ENCODE measurements around the gene SH3RF1. TPM values are rescaled to one million over a fixed set of nuclear protein-coding genes. Genes with fewer than 3 reads are reported as not detected.

SH3RF1 gene
- polyA plus RNA-seq, 5 donors, result 18.7 to 20.9 (median 19.0) TPM

DNA sequence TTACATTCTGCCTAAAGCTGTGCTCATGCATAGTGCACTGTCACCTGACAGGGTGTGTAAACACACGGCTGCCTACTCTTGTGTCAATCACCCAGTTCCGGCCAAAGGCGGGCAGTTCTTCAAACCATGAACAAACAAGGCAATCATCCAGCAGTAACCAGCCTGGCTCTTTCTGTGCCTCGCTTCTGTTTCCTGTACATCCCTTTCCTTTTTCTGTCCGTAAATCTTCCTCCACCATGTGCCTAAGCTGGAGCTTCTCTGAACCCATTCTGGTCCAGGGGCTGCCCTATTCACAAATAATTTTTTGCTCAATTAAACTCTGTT lies 199.9 kb downstream of the SH3RF1 start:
- DNase-seq, result no peak

DNA sequence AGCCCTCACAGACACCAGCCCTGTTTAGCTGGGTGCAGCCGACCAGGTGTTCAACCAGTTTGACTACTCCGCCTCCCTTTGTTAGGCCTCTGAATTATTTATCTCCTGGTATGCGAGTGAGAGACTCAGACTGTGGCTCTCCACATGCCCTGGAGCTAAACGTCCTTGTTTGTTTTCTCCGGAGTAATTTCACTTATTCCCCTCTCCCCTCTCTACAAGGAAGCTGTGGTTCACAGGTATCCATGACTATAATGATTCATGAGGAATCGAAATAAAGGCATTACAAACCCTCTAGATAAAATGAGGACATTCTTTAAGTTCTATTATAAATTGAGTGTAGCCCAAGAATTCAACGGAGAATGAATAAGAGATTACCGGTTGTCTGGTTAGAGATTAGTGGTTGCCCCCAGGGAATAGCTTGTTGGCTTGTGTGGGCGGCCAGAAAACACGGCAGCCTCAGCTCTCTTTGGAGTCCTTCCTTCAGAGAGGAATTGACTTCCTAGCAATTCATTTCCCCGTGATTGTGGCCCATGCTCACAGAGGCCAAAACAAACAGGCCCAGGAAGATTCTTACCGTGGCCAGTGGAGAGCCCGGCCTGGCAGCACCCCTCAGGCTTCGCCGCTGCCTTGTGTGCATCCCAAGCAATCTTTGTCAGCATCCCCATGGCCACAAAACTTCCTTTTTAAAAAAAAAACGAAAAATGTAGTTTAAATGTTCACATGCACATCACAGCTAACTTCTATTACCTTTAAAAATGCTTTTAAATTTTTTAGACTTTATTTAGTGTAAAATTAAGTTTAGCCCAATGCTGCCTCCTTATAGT lies 200.5 kb downstream of the SH3RF1 start:
- DNase-seq, result no peak

DNA sequence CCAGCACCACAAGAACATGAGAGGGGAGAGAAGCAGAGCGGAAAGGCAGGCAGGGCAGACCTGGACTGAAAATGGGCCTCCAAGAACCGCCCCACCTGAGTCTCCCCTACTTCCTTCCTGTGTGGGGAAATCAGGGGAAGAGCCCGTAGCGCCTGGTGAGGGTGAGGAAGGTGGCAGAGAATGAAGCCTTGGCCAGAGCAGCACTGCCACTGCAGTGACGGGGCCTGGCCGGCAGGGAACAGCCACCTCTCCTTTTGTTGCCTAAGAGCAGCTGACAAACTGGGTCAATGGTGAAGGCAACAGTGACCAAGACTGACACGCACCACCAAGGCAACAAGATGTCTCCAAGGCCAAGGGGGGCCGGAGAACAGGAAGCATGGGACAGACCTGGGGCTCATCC lies 202.3 kb downstream of the SH3RF1 start:
- DNase-seq, result no peak

DNA sequence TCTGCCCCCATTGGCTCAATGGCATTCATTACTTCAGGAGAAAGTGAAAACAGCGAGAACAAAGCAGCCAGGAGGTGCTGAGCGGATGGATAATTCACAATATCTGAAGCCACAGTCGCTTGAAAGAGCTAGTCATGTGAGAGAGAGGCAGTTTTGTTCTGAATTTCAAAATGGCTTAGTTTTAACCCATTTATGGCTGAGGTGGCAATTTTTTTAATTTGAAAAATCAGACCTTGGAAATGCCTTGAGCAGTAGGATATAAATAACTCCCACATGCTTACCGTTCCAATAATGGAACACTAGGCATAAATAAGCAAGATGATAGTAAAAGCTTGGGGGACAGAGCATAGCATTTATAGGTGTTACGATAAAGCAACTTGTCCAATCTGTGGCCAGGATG lies 203.8 kb downstream of the SH3RF1 start:
- DNase-seq, result no peak

DNA sequence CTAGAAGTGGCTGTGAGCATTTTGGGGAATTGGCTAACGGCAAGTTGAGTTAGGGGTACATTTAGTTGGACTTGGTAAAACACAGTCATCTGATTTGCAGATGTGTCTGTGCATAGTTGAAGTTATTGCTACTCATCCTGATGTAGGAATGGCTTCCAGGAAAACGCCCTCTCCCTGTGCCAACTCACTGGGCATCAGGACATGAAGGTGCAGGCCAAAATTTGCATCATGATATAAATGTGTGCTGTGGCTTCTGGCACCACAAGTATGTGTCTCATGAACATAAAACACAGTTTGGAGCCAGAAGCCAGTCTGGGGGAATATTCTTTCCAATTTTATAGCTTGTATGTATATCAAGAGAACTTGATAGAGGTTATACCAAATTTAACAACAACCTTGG lies 206.5 kb downstream of the SH3RF1 start:
- no peak for DNase-seq

DNA sequence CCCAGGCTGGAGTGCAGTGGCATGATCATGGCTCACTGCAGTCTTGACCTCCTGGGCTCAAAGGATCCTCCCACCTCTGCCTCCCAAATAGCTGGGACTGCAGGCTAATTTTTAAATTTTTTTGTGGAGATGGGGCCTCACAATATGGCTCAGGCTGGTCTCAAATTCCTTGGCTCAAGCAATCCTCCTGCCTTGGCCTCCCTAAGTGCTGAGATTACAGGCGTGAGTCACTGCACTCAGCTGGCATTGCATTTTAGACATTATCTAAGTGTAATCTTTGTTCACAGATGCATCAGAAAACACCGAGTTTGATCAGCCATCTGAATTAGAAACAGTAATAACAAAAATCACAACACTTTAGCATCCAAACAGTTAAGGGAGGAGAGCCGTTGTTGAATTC lies 207.3 kb downstream of the SH3RF1 start:
- no peak for DNase-seq

DNA sequence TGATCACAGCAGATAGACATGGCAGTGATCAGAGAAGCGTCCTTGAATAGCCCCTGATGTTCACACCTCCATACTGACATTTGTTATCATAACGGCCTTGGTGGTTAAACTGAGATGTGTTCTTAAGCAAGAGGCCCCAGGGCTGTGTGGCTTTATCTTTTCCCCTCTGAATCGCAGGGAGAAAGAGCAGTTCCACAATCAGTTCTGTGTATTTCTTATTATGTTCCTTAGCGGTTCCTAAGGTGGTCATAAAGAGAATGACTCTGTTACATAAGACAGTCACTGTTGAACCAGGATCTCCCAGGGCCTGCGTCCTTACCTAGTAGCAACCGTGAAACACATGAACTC lies 207.9 kb downstream of the SH3RF1 start:
- no peak for DNase-seq

DNA sequence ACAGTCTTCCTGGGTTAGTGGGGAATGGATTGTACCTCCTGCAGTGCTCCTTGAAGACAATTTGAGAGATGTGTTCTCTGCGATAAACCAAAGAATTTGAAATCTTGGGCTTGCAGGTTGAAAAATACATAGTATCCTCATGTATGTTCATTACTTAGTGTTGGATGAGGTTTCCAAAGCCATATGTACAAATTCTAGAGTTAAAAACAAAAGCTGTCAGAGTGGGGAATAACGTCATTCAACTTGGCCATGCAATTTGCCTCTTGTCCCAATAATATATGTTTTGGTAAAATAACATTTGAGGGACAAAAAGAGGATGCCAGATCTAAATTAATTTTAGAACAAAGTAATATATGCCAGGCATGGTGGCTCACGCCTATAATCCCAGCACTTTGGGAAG lies 209.4 kb downstream of the SH3RF1 start:
- DNase-seq, result no peak

DNA sequence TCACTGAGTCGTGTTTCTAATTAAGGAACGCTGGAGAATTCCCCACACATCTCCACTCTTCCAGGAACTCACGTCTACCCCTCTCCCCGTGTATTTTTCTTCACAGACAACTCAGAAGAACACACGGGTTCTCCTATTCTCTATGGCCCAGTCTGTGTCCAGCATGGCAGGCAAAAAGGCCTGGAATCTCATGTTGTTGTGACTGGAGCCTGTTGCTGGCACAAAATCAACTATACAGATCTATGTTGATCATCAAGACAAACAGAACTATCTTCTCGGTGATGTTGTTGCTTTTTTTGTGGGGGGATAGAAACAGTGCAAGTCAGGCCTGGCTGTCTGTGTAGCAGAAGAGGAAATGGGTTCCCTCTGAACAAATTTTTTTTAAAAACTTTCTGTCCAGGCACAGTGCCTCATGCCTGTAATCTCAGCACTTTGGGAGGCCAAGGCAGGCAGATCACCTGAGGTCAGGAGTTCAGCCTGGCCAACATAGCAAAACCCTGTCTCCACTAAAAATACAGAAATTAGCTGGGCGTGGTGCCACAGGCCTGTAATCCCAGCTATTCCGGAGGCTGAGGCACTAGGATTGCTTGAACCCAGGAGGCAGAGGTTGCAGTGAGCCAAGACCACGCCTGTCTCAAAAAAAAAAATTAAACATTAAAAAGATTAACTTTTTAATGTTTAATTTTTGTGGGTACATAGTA lies 210.2 kb downstream of the SH3RF1 start:
- DNase-seq, result no peak

DNA sequence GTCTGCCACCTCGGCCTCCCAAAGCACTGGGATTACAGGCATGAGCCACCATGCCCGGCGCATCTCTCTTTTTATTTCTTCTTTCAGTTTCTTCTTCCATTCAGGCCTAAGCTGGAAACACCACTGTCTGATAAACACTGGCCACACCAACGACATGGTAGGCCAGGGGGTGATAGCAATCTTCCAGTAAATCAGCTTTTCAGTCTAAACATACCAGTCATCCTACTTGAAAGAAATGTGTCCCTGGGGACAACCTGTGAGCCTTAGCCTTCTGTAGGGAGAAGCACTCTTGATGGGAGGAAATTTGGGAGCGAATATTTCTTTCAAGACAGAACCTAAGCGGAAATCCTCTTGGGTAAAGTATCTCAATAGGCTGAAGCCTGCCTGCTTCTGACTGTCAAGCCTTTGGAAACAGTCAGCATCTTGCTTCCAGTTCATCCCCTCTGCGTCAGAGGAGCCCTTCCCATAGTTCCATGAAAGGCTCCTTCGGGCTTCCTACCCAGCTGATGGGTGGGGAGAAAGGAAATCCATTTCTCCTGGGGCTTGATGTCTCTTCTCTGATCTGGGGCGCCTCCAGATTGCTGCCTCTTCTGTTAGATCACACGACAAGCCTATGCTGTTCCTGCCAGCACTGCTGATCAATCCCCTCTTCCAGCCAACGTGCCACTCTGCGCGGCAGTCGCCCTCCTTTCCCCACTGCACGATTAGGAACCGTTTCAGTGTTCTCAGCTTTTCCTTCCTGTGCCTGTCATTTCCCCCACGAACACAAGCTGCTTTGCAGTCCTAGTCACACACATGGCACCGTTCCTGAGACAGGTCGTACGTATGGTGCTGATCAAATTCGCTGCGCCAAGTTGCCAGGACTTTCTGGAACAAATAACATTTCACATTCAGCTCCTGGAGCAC lies 211.2 kb downstream of the SH3RF1 start:
- DNase-seq, result no peak

DNA sequence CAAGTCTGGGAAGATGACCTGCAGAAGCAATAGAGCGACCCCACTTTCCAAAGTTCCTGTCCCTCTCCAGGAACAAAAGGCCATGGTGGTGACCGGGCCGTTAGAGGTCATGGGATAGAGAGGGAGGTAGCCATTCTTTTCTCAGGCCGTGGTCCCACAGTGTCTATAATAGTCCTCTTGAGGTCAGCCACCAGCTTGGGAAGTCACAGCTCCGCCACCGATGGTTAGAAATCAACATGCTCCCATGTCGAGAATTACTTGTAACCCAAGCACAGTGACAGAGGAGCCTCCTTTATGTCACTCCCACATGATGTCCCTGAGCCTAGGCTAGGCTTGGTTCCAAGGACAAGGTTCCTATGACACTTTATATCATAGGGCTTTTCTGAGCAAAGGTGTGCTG lies 212.4 kb downstream of the SH3RF1 start:
- no peak for DNase-seq

DNA sequence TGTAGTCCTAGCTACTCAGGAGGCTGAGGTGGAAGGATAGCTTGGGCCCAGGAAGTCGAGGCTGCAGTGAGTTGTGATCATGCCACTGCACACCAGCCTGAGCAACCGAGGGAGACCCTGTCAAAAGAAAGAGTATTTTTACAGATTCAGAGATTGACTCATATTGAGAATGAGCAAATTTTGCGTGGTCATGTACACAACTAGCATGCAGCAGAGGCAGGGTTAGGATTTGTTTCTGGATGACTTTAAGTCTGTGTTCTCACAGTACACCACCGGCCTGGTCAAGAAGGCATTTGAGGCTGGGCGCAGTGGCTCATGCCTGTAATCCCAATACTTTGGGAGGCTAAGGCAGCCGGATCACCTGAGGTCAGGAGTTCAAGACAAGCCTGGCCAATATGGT lies 215.9 kb downstream of the SH3RF1 start:
- DNase-seq, result no peak

DNA sequence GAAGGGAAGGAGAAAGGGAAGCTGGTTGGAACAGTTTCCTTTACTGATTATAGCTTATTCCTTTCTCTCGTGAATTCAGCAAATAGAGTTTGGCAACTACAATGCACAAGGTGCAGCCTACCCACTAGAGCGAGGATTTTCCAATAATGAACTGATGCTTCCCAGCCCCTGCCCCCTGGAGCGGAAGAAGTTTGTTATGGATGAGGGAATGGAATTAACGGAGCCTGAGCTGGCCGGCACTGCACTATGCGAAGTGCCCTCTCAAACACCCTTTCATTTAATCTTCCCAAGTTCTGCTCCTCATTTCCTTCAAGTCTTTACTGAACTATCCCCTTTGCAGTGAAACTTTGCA lies 218.2 kb downstream of the SH3RF1 start:
- no peak for DNase-seq

DNA sequence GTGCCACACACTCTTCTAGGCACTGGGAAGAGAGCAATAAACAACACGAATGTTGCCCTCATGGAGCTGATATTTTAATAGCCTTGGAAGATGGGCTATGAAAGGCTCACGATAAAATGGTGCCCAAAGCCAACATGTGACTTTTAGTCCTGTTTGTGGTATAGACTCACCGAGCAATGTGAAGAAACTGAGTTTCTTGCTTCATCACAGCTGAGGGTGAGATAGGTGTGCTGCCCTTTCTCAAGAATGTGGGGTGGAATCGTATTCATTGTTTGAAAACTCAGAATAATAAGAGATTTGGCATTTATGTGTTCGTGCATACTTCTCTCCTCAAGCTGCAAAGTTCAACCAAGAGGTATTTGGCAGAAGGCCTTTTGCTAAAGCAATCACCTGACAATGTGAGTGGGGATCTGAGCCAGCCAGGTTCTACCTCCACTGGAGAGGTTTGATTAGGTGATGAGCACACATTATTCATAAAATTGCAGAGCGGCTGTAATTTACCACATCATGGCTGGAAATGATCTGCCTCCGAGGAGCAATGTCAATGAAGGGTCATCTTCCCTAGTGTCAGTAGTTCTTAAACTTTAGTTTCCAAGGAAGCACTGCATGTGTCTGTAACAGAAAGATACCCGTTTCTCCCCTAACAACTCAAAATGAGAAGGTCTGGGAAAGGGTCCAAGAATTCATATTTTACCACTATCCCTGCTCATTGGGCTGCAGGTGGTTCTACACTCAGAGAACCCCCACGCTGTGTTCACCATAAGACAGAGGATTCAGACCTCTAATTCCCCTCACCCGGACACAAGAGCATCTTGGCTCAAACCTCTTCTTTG lies 218.8 kb downstream of the SH3RF1 start:
- no peak for DNase-seq

DNA sequence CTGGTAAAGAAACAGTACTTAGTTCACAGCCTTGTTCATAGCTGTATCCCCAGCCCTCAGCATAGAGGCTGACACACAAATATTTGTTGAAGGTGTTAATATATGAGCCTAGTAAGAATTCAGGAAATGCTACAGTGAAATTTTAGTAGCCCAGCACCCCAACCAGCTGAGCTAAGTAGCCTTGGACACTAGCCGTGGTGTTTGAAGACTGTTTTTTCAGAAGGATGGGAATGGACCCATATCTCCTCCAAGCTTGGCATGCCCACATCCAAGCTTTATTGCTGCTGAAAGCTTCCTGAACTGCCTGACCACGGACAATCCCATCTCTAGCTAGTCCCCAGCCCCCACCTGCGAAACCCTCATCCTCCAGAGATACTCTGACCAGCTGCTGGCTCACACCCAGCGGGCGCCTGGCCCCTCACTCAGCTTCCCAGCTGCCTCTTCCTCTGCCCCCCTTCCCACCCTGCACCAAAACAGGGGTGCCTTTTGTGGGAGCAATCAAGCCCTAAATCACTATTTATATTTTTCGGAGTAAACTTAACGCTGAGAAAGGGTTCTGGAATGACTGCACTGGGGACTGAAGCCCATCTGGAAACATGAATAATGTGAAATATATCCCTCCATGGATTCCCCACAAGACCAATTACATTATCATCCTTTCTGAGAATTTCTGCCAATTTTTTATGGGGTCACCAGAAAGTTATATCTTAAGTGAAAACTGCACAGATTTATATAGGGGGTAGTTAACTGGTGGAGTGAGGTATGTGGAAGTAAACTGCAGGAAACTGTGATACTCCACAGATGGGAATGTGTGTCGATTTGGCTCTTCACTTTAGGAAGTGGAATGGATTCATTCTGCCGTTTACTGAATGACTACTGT lies 219.6 kb downstream of the SH3RF1 start:
- DNase-seq, result no peak

DNA sequence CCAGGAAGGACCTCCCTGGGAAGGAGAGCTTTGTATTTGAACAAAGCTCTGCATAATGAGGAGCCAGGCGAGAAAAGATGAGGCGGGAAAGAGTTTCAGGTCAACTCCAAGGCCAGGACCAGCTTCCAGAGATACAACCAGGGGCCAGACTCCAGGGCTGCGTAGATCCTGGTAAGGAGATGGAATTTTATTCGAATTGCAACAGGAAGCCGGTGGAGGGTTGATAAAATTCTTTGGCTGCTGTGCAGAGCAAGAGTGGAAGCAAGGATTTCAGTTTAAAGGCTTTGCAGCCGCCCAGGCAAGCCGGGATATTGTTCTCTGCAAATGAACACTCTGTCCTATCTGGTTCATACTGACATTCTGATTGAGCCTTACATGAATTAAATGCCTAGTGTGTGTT lies 220.5 kb downstream of the SH3RF1 start:
- DNase-seq, result no peak

DNA sequence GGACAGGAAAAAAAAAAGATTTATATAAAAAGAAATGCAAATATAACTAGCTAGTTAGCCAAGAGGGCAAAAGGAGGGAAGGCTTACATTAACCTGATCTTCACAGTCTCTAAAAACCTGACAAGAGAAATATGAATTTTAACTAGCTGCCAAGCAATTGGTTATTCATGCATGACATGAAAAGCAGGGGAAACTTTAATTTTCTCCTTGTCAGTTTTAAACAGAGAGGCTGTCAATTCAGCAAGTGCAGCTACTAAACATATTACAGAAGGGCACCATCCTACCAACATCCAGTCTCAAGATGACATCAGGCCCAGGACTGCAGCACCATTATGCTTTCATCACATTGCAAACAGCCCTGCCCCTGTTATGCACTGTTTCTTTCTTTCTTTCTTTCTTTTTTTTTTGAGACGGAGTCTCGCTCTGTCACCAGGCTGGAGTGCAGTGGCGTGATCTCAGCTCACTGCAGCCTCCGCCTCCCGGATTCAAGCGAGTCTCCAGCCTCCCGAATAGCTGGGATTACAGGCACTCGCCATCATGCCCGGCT lies 221.8 kb downstream of the SH3RF1 start:
- no peak for DNase-seq

DNA sequence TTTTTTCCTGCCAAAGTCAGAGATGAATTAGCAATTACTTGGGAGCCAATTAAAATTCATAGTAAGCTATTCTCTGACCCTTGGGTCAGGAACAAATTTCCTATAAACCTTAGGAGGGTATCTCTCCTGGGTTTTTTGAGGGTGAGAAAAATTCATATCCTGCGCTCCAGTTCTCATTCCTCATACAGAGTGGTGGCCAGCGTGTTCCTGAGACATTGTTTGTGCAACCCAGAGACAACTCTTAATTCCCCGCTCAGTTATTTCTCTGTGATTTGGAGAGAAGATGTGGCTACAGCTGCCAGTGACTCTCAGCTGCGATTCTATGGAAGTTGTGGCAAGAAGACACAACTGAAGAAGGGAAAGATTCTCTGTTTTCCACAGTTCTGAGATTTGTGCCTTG lies 222.8 kb downstream of the SH3RF1 start:
- DNase-seq, result no peak

DNA sequence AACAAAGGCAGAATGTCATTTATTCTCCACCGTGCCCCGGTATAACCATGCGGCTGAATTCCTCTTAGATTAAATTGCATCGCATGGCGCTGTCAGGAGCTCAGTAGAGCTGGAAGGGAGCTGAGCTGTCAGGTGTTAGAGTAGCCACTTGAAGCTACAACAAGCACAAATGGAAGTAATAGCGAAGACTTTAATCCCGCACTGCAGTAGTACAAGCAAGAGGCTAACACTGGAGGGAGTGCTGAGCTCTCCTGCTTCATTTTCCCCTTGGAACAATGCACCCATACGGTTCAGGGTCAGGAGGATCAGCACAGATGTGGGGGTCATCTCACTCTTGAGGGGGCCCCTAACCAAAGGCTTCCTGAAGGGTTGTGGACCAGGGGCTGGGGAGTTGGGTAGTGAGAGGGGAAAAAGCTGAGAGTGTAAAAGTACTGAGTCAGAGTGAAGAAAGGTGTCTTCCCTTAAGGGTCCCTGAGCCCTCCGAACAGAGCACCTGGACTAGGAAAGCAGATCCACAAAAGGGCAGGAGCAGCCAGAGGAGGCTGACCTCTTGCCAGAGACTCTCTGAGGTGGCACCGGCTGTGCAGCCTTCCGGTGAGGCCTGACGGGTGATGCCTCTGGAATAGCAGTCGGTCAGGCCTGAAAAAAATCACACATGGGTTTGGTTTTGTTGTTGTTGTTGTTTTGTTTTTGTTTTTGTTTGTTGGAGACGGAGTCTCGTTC lies 224.7 kb downstream of the SH3RF1 start:
- DNase-seq, result no peak
